Hepatocyte (in vitro differentiated cells): ENCODE data around the gene CBX1.

ENCODE experiments used
- EZH2 ChIP-seq: fragments of 200-600 bp; sonication (generic); IDR thresholded peaks from 2 replicates; pipeline ENCODE4 v1.6.1; 2016; ENCODE audit warnings: antibody characterized with exemption, mild to moderate bottlenecking, borderline replicate concordance
- EZH2phosphoT487 ChIP-seq: fragments of 200-600 bp; sonication (generic); IDR thresholded peaks from one replicate; pipeline ENCODE4 v1.6.1; 2018; ENCODE audit warnings: antibody characterized with exemption, mild to moderate bottlenecking, low read depth, moderate library complexity; ENCODE audit not compliant: unreplicated experiment, severe bottlenecking
- TF ChIP-seq, protein P1 (sequence below): fragments of 200-600 bp; sonication (generic); IDR thresholded peaks from 2 replicates; pipeline ENCODE4 v1.5.1; 2016; ENCODE audit warnings: antibody characterized with exemption, mild to moderate bottlenecking; ENCODE audit not compliant: poor library complexity

DNA sequence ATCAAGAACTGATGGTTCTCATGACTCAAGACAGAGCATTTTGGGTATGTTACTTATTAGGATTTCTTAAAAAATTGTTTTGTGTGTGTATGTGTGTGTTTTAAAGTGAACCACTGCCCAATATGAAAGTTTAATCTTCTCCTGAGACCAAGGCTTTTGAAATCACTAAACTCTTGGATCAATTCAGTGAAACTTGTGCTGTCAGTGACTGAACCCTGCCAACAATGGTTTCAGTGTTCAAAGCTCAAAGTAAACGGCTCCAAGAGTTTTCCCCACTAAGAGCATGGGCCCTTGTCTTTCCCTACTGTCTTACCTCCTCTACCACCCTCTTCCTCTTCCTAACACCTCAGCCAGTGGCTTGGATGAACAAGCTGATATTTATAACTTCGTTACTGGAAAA is 31.1 kb downstream of the CBX1 start:
- TF ChIP-seq EZH2phosphoT487 (no peak), EZH2 (no peak)
- TF ChIP-seq, protein P1, sequence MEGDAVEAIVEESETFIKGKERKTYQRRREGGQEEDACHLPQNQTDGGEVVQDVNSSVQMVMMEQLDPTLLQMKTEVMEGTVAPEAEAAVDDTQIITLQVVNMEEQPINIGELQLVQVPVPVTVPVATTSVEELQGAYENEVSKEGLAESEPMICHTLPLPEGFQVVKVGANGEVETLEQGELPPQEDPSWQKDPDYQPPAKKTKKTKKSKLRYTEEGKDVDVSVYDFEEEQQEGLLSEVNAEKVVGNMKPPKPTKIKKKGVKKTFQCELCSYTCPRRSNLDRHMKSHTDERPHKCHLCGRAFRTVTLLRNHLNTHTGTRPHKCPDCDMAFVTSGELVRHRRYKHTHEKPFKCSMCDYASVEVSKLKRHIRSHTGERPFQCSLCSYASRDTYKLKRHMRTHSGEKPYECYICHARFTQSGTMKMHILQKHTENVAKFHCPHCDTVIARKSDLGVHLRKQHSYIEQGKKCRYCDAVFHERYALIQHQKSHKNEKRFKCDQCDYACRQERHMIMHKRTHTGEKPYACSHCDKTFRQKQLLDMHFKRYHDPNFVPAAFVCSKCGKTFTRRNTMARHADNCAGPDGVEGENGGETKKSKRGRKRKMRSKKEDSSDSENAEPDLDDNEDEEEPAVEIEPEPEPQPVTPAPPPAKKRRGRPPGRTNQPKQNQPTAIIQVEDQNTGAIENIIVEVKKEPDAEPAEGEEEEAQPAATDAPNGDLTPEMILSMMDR, result no peak
